HG03045 (cell line): Measurements from ENCODE around the gene CPVL.
"Not testable (repeated sequence)": the region's sequence is repeated elsewhere in the genome, so short reads cannot be mapped to it uniquely, and the experiment has no call there.

Experiments
- ATAC-seq: cut with Tn5 transposase; IDR thresholded peaks from one replicate; pipeline ENCODE4 v1.9.1; 2021; ENCODE audit warnings: mild to moderate bottlenecking, moderate library complexity; ENCODE audit not compliant: unreplicated experiment

The CPVL gene

GRCh38 chr7:29095631-29096445 lies 50.5 kb downstream of the CPVL start:
- ATAC-seq: no peak

DNA sequence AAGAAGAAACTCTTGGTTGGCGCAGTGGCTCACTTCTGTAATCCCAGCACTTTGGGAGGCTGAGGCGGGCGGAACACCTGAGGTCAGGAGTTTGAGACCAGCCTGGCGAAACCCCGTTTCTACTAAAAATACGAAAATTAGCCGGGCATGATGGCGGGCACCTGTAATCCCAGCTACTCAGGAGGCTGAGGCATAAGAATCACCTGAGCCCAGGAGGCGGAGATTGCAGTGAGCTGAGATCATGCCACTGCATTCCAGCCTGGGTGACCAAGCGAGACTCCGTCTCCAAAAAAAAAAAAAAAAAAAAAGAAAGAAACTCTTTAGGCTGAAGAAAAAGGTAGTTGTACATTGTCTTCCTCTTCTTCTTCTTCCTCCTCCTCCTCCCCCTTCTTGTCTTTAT lies 53.2 kb downstream of the CPVL start:
- not testable (repeated sequence) for ATAC-seq

GRCh38 chr7:29091715-29092114 lies 54.6 kb downstream of the CPVL start:
- ATAC-seq: peak; percentile 99

DNA sequence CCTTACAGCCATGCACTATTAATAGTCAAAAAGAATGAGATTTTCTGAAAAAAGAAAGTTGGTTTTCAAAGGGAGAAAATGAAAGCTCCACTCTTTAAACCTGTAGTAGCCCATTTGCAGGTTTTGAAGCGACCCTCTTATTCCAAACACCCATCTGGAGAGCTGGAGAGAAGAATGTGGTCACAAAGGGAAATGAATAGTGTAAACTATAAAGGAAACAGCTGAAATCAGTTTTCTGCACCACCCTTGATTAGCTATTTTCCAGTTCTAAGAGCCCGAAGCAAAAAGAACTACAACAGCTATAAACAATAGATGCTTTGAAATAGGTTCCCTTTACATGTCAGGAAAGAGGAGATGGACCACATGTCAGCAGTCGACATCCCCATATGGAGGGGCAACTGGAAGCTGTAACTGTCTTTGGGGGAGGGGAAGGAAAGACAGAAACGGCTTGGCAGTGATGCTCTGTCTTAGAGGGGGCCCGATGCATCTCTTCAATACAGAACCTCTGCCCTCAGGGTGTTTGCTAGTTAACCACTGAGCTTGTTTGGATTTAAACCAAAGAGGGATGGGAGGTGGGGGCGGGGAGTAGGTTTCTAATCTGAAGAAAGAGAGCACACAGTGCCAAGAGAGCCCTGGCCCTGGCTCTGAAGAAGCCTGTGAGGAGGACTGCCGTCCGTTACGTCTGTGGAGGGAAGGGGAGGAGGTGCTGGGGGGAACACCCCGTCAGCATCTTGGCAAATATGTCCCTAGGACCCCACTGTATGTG lies 55.3 kb downstream of the CPVL start:
- ATAC-seq: peak; percentile 18

DNA sequence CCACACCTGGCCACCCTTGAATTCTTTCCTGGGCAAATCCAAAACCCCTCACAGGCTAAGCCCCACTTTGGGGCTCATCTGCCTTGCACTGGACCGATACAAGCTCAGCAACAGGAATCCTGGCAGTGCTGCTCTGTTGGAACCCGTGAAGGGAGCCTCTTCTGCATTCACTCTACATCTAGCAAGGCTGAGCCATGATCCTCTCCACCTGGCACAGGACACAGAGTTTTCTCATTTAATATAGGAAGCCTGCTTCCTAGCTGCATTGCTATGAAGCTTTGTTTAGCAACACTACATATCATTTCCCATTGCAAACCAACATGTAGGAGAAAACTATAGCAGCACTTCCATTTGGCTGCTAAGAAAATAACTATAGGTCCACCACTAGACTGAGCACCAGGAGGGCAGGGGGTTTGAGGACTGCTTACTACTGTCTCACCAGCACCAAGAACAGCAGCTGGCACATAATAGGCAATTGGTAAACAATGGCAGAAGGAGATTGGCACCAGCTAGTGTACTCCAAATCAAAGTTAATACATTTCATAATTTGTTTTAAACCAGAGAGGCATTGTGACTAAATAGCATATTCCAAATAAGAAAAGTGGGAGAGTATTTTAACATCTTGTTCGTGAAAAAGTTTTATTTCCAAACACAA lies 56.1 kb downstream of the CPVL start:
- ATAC-seq: no peak

DNA sequence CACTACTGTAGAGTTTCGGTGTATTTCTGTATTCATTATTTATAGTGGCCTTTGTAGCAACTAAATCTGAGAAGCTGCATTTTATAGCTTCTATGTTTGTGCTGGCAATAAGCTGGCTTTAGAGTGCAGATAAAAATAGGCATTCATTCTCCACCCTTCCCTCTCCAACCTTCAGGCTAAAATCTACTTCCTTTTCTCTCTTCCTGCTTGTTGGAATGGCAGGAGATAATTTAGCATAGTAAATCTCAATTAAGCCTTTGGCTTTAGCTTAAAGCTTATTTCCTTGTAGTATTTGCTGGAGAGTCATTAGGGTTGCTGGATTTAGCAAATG lies 58.5 kb downstream of the CPVL start:
- no peak for ATAC-seq

DNA sequence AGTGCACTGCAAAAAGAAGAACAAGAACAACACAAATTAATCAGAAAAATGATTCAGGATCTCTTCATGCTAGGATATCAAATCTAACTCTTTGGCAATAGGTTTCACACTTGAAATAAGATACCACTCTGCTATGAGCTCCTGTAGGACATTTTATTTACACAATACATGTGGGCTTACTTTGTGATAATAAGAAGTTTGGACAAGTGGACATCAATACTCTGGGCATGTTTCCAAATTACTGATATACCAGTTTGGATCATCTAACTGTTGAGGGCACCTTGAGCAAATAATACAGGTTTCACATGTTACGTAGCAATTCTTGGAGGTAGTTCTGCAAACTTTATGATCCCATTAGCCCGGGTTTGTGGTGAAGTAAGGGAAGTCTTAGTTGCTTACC lies 59.8 kb downstream of the CPVL start:
- no peak for ATAC-seq

GRCh38 chr7:29084832-29085231 lies 61.5 kb downstream of the CPVL start:
- ATAC-seq: peak; percentile 79

DNA sequence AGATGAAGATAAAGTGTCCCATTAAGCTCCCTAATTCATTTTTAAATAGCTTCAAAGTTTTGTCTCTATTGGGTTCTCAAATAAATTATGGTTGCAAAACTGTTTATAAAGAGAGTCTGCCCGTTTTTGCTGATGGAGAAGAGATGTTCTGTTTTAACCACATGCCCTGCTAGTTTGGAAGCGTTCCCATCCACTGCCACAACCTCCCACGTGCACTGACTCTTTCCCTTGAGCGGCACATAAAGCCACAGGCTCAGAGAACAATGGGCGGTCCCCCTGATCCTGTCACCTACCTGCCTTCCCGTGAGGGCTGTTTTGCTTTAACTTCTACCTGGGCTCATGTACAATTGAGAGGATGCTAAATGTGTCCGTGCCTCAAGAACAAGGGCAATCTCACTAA lies 65.5 kb downstream of the CPVL start:
- no peak for ATAC-seq

DNA sequence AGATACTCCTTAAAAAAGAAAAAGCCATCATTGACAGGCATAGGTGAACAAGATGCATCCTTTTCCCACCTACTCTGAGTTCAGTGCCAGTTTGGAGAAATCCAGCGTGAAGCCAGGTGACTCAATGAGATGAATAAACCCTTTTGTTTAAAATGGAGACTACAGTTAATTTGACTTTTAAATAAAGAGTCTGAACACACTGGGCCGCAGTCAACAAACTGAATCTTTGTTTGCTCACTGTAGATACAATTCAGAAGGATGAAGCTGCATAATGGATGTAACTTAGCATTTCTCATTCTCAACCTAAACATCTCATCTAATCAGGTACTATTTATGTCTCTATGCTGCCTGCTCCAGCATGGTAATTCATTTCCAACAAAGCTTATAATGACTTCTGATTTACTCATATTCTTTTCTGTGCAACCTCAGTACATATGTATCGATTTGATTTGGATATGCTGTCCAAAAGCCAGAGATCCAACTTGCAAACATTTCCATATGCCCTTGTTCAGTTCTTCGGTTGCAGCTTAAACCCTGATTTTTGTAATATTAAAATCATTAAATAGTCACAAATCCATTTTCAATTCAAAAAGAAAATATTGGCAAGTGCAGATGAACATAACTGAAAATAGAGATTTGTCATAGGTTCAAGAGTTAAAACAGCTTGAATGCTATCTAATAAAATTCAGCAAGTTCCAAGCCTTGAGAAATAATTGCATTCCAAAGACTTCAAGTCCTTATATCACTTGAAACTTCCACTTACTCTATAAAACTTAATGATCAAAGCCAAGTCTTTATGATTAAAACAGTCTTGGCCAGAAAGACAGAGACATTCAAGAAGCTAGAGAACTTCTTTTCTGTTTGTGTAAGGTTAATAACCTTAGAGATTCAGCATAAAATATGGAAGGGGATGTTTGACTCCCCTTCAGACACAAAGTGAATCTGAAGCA lies 67.8 kb downstream of the CPVL start:
- ATAC-seq: no peak

- no peak for ATAC-seq
Observed at GRCh38 chr7:29077854-29078253, 68.5 kb downstream of the CPVL start.

DNA sequence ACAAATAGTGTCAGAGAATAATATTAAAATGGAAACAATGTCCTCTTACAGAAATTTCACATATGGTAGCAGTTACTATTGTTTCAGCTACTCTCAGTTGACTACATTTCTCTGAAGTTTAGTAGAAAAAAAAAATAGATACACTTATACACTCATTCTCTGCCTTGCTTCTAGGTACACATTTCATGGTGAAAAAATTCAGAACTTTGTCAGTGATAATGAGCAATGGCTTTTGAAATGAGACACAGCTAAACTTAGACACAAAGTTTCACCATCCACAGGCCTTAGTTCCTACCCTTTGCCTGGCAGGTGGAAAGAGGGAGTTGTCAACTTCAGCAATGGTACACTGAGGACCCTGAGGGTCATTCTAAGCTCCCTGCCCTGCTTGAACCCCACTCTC lies 69.2 kb downstream of the CPVL start:
- ATAC-seq: no peak

DNA sequence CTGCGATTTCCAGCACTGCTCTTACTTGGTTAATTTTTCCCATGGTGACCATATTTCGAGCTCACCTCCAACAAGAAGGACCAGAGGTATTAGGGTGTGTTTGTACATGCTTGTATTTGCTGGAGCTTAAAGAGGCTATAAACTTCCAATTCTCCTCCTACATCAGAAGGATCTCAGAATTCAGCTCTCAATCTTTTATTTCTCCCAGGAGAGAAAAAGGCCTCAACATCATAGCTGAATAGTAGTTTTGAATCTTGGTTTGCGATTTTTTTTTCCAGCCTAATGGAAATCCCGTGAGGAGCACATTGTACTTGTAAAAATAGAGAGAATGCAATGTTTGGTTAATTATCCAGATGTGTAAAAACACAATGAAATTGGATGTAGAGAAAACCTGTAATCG lies 69.7 kb downstream of the CPVL start:
- ATAC-seq: no peak

GRCh38 chr7:29075606-29076005 lies 70.7 kb downstream of the CPVL start:
- no peak for ATAC-seq

DNA sequence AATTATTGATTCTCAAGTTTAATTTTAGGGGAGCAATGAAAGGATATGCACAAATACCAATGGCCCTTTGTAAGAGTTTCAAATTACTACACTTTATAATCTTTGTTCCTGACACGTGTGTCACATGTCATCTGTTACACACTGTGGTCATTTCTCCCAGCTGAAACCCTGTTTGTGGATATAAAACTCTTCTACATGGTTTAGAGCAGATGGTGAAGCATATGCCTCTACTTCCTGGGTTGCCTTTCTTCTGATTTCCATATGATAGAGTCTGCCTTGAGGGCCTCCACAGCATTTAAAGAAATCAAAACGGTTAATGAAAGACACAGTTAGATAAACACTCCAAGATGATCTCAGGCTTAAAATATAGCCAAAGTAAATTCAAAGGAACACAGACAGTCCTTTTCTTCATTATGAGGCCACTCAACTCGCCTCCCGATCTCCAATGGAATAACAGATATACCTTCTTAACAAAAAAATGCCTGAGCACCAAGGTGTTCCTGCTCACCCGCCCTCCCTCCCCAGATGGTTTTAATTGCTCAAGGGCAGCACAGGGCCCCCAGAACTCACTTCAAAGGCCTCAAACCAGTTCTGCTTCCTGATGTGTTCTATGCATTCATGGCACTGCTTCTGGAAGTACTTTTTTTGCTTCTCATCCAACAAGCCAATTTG lies 75.0 kb downstream of the CPVL start:
- ATAC-seq: no peak

- ATAC-seq: no peak
Observed at GRCh38 chr7:29066641-29067040, 79.7 kb downstream of the CPVL start.

DNA sequence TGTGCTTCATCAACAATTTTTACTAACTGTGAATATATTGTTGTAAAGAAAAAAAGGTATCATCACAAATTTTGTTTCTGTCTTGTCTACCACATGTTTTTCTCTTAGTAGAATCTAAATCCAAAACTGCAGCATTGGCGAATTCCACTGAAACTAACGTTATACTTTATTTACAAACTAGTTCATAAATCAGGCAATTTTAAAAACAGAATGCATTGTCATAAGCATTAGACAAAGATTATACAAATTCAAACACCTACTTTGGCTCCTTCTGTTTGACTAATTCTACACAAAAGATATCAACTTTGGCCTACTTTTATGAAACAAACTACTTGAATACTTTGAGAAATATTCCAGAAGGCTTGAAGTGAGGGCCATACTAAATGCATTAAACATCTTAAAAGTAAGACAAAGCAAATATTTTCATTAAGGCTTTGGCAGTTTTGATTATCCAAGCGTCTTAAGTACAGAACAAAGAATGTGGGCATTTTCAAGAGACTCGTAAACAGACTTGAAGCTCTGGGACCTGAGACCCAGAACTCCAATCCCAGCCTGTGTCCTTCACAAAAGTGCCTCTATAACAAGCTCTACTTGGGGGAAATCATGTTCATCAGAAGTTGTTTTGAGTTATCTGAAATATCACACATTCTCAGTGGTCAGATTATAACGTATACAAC lies 81.0 kb downstream of the CPVL start:
- no peak for ATAC-seq

- ATAC-seq: no peak
Observed at GRCh38 chr7:29063872-29064271, 82.5 kb downstream of the CPVL start.

DNA sequence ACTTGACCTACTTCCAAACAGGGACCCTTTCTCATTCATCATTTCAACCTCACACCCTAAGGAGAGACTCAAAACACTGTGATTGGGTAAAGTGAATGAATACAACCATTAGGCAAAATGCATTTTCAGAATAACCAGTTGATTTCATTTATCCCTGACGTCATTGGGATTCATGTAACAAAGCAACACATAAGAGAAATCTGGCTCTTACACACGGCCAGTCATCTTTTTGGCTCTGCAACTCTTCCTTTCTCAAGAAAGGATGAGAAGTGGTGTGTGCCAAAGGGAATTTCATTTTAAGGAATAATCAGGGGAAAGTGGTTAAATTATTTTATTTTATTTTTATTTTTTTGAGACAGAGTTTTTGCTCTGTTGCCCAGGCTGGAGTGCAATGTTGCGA lies 83.1 kb downstream of the CPVL start:
- ATAC-seq: no peak
